Activated T-cell treated with anti-CD3 and anti-CD28 coated beads for 4 hours (primary cell): ENCODE data around the gene ARHGAP45.

Source experiments
- DNase-seq: peaks from one replicate; pipeline ENCODE4 v3.0.0-alpha.2; 2020

ARHGAP45 gene

GRCh38 chr19:1135454-1135853 lies 68.5 kb downstream of the ARHGAP45 start:
- DNase-seq, result no peak

- no peak for DNase-seq
Observed at GRCh38 chr19:1136201-1136600, 69.2 kb downstream of the ARHGAP45 start.
